NCI-H2196 (cell line): Measurements from ENCODE around the gene KCNH3.
"Not testable (repeated sequence)": the region's sequence is repeated elsewhere in the genome, so short reads cannot be mapped to it uniquely, and the experiment has no call there.

Experiments
- DNase-seq: peaks from one replicate; lab custom pipeline; 2025; ENCODE audit not compliant: unreplicated experiment; lab: John Stamatoyannopoulos, UW

KCNH3 gene, protein sequence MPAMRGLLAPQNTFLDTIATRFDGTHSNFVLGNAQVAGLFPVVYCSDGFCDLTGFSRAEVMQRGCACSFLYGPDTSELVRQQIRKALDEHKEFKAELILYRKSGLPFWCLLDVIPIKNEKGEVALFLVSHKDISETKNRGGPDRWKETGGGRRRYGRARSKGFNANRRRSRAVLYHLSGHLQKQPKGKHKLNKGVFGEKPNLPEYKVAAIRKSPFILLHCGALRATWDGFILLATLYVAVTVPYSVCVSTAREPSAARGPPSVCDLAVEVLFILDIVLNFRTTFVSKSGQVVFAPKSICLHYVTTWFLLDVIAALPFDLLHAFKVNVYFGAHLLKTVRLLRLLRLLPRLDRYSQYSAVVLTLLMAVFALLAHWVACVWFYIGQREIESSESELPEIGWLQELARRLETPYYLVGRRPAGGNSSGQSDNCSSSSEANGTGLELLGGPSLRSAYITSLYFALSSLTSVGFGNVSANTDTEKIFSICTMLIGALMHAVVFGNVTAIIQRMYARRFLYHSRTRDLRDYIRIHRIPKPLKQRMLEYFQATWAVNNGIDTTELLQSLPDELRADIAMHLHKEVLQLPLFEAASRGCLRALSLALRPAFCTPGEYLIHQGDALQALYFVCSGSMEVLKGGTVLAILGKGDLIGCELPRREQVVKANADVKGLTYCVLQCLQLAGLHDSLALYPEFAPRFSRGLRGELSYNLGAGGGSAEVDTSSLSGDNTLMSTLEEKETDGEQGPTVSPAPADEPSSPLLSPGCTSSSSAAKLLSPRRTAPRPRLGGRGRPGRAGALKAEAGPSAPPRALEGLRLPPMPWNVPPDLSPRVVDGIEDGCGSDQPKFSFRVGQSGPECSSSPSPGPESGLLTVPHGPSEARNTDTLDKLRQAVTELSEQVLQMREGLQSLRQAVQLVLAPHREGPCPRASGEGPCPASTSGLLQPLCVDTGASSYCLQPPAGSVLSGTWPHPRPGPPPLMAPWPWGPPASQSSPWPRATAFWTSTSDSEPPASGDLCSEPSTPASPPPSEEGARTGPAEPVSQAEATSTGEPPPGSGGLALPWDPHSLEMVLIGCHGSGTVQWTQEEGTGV

DNA sequence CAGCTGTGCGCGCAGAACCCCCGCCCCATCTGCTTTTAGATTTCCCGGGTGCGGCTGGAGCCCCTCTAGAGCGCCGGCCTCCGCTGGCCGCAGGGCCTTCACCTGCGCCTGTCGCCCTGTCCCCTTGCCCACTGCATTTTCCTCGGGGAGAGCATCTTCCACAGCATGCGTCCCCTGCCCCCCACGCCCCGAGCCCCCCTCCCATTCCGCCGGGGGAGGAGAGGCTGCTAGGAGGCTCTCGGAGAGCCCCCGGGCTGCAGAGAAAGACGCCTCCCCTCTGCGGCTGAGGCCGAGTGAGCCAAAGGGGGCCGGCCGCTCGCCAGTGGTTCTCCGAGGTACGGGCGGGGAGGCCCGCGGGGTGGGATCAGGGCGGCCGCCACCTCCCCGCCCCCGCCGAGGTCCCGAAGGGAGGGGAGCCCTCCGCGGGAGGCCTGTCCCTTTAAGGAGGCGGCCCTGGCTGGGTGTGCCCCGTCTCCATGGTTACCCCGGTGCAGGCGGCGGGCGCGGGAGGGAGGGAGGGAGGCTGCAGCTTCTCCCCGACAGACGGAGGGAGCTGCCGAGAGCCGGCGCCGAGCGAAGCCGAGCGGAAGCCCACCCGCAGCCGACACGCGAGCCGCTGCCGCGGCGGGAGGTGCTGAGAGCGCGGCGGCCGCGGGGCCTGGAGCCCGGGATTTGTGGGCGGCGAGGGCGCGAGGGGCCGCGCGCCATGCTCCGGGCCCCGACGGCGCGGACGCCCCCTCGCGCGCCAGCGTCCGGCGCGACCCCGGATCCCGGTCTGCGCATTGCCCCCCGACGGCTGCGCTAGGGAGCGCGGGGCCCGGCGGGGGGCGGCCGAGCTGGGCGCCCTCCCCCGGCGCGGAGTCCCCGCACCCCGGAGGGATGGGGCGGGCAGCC lies at the start of gene KCNH3:
TSS of gene KCNH3 (plus strand) at position 521 of the 894 bp plus-strand sequence. CDS start 387 bp downstream, outside the sequence.
- DNase-seq, result peak; percentile 80

DNA sequence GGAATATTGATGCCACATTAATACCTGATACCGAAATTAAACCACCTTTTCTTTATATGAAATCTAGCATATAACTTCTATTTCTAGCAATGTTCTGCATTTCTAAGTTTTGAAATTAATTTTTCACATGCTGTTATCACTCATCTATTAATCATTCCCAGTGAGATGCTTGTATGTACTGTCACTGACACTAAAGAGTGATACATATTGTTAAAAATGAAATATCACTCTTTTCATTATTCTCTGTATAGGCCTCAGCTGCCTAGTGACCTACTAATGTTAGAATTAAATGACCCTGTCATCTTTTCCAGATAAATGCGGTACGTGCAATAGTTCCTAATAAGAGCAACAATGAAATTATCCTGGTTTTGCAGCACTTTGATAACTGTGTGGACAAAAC lies 49.7 kb upstream of the KCNH3 start:
- DNase-seq, result no peak

DNA sequence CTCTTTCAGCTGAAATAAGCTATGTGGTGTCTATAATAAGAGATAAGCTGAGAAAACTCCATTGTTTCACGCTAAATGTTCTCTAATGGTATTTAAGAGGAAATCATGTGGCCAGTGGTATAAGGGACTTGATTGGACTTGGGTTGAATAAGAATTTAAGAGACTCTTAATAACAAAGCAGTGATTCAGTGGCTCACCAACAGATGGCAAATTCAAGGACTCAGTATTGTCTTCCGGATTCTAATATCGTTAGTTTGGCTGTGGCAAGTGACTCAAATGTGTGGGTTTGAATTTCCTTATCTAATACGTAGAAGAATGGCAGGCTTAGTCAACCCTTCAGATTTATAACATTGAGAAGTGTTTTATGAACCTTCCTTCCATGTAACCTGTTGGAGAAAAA lies 49.1 kb upstream of the KCNH3 start:
- DNase-seq, result no peak

DNA sequence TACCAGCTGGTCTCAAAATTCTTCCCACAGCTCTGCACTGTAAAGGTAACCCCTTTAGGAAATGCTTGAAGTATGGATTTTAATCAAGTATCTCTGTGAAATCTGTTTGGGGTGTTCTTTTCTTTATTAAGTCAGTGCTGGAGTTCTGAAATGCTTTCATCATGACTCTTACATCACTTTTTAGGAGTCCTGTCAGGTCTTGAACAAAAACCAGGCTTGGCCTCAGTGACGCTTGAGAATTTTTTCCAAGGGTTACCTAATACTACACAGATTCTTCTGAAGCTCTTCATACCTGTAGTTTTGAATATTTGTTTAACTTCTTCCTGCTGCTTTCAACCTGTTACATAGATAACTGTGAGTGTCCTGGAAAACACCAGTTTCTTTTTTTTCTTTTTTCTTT lies 47.0 kb upstream of the KCNH3 start:
- no peak for DNase-seq

DNA sequence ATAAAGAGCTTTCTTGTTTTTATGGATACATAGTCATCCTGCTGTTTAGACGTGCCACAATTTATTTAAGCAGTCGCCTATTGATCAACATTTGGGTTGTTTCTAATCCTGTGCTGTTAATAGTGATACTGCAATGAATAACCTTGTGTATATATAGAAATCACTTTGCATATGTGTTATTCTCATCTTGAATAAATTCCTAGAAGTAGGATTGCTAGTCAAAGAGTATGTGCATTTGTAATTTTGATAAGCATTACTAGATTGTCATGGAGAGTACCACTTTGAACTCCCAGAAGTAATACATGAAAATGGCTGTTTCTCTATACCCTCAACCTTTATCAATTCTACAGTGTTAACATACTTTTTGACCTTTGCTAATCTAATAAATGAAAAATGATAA lies 44.9 kb upstream of the KCNH3 start:
- no peak for DNase-seq

DNA sequence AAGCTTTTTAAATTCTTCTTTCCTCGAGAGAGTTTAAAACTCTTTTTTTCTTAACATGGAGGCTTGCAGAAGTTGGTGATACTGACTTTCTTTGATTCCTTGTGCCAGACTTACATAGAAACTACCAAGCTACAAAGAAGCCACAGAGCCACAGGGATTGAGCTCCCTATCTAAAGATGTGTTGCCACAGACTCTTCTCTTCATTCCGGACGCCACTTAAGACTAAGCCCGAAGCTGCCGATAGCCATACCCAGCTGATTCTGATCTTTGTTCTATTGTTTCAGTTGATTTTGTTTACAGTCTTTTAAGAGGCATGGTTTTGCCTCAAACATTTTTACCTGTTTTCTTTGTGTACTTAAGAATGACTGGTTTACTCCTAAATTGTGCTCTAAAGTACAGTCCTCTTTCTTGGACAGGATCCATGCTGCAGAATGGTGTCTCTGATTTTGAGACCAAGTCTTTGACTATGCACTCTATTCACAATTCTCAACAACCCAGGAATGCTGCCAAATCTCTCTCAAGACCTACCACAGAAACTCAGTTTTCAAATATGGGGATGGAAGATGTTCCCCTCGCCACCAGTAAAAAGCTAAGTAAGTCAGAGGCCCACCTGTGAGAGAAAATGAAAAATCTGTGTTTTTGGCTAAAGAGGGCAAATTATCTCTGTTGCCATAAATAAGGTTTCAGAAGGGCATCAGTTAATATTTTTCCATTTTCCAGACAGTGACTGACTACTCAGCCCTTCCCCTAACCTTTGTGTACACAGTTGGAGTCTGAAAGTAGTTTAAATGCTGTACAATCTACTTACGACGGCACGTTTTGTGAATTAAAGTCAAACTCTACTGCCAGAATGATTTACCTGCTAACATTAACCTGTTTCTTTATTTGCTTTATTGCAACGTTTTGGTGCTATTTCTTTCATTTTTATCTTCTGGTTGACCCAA lies 42.1 kb upstream of the KCNH3 start:
- DNase-seq, result no peak

DNA sequence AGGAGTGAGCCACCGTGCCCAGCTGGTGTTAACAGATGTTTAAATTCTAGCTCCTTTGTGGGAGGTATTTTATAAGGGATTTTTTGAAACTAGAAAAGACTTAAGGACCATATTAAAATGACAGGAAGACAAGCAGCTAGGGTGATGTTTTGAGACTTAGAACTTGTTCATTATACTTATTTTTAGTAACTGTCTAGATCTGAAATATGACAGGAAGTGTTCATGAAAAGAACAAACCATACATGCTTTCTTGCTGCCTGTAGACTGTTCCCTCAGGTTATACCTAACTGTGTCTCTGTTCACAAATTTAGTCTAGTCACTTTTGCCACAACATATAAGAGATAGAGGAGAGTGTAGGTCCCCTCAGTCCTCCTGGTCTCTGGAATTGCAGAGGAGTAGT lies 36.9 kb upstream of the KCNH3 start:
- no peak for DNase-seq

DNA sequence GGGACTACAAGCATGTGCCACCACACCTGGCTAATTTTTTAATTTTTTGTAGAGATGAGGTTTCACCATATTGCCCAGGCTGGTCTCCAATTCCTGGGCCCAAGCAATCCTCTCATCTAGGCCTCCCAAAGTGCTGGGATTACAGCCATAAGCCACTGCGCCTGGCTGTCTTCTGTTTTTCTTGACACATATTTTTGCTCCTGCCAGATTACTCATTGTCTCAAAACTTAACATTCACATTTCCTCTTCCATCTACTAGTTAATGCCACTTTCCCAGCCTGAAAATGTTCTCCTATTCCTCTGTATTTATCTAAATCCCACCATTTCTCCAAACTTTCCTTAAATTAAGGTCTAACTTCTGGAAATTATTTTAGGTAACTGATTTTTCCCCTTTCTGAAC lies 36.2 kb upstream of the KCNH3 start:
- DNase-seq, result no peak

DNA sequence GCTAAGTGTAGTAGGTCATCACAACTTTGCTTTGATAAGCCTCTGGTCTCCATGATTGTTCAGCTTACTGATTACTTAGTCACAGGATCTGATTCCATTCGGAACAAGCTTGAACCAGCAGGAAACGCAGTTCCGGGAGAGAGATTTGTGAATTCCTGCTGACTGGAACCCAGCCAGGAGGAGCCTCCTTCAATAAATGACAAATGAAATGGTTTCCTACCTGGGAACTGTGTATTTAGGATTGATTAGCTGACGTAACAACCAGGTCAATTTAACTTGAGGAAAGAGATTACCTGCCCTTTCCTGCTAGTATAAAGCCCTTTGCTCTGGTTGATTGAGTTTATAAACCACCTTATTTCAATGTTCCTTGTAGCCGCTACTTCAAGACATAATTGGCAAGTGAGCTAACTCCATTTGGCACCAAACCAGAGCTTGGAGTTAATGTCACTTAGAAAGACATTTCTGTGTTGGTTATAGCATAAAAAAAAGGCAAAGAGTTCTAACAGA lies 35.1 kb upstream of the KCNH3 start:
- DNase-seq, result no peak

DNA sequence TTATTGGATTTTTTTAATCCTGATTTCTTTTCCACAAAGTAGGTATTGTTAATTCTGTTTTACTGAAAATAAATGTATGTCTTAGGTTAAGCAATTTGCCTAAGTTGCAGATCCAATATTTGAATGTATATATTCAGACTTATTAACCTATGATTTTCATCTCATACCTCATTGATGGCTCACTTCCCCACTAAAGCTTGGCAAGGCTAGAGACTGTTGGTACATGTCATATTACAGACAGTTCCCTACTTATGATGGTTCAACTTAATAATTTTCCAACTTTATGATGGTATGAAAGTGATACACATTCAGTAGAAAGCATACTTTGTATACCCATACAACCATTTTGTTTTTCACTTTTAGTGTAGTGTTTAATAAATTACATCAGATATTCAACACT lies 33.2 kb upstream of the KCNH3 start:
- no peak for DNase-seq

DNA sequence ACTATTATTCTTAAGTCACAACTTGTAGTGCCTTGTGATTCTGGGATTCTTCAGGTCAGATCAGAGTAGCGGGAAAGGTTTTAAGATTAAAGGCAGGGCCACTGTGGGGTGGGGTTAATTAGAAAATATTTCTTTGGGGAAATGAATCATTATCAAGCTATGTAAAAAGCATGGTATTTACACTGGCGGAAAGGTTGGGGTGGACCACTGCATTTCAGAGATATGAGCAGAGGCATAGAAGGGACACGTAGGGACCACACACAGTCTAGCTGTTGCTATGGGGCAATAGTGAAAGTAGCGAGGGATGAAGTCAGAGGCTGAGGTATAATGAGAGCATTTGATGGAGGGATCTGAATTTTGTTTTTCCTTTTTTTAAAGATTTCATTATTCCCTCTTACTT lies 31.7 kb upstream of the KCNH3 start:
- no peak for DNase-seq

DNA sequence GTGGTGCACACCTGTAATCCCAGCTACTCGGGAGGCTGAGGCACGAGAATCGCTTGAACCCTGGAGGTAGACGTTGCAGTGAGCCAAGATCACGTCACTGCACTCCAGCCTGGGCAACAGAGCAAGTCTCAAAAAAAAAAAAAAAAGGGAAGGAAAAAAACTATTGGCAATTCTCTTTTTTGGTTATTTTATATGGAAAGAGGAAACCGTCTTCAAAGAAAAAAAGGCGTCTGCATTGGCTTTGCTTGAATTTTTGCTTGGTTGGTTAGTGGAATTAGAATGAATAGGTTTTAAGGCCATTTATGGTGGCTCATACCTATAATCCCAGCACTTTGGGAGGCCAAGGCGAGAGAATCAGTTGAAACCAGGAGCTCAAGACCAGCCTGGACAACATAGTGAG lies 29.1 kb upstream of the KCNH3 start:
- not testable (repeated sequence) for DNase-seq

DNA sequence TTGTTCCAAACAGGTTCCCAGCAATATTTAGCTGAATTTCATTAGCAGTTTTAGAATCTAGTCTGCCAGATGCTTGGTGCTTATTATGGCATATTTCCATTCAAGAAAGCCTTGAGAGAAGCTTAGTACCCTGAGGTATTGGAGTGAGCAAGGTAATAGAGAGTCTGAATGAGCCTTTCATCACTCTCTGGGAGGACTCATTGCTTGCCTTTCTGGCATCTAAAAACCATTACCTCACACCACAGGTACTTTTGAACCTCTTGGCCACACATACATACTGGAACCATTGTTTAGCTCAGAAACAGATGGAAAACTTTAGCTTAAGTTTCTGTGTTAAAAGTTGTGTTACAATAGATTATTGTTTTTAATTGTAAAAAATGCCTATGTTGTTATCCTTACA lies 27.4 kb upstream of the KCNH3 start:
- DNase-seq, result no peak

DNA sequence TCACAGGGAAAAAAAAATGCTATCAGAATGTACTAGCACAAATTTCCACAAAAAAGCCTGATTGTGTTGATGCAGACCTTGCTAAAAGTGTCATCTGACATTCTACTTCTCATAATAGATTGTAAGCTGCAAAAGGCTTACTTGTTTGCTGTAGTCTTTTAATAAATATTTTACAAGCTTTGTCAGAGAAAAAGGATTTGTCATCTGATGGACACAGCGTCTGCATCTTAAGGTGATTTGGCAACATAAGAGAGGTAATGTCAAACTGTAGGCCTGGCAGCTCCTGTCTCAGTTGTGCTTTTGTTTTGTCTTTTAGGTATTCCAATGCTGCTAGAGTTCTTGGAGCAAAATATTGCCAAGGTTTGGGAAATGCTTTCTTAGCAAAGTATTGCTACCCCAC lies 26.3 kb upstream of the KCNH3 start:
- DNase-seq, result no peak

DNA sequence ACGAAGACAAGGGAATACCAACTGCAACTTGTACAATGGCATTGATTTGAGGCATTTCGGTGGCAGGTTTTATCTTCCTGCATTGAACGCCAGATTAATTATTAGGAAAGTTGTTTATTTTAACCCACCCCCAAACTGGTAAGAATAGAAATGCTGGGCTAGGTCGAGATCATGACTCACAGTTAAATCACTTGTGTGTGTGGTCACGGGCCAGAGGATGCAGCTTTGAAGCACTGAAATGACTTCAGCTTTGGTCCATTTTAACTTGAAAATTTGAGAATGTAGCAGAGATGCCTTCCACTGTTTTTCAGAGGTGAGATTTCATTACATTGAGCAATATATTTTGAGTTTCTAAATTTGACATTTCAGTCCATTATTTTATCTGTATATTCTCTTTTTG lies 23.6 kb upstream of the KCNH3 start:
- no peak for DNase-seq

DNA sequence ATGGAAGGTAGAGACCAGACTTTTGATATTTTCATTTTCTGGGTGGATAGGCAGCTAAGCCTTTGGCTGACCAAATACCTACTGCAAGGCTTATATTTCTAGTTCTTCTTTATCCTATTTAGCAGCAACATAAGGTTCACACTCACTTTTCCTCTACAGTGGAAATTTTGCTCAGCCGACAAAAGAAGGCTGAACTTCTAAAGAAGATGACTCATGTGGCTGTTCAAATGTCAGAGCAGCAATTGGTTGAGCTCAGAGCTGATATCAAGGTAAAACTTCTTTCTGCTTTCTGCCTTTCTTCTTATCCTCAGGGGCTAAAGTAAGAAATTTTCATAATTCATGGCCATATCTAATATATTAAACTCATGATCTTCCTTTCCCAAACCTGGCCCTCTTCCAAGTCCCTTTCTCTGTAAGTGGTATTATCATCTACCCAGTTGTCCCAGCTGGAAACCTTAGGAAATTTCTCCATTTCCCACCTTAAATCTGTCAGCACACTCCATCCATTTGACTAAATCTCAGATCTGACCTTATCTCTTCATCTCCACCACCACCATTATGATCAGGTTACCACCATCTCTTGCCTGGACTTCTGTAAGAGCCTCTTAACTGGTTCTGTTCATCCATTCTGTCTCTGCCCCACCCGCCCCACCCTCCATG lies 19.8 kb upstream of the KCNH3 start:
- DNase-seq, result no peak

DNA sequence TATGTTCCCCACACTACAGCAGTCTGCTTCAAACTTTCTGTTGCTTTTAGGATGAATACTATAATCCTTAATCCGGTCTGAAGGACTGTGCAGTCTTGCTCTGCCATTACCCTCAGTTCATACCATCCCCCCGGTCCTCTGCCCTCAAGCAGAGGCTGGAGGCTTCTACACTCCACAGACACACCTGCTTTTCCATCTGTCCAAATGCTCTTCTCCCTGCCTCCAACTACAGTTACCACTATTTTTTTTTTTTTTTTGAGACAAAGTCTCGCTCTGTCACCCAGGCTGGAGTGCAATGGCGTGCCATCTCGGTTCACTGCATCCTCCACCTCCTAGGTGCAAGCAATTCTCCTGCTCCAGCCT lies 19.3 kb upstream of the KCNH3 start:
- no peak for DNase-seq

DNA sequence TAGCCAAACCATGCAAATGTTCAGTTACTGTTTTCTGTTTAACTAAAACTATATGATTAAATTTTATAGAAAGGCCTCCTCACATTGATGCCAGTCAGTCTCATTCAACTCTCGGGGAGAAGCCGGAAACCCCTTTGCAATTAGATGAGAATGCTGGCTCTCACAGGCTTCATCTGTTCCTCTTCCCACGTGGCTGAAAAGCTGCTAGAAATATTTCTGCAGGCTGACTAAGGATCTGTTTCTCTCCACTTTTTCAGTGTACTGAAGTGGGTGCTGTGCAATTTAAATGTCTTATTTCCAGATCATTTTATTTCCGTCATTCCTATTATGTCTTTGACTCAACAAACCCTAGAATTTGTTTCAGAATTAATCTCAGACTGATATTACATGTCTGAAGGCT lies 17.4 kb upstream of the KCNH3 start:
- DNase-seq, result no peak

DNA sequence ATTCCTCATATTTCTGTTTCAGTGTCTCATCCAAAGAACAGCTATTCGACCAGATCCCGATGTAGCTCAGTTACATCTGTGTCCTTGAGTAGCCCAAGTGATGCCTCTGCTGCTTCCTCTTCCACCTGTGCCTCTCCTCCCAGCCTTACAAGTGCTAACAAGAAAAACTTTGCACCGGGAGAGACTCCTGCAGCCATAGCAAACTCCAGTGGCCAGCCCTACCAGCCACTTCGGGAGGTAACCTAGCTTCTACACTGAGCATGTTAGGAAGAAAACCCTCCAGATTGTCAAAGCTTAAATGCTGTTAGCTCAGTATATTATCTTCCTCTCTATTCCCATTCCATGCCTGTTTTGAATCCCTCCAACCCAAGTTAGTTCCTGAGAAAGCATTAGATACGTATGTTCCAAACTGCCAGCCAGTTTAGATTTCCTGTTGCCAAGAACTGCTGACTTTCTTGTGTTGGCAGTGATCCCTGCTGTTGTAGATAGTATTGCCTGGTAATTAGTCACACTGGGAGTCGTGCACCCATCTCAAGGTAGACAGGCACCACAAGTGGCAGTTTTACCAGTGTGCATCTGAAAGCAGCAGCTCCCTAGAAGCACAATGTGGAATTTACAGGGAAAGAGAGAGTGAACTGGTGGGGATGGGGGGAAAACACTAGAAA lies 14.0 kb upstream of the KCNH3 start:
- DNase-seq, result no peak
